Activated CD8-positive, alpha-beta memory T cell treated with anti-CD3 and anti-CD28 coated beads for 4 hours (primary cell): ENCODE measurements around the gene ESR2.

Experiments
- DNase-seq, 2 donors: peaks; one replicate each; pipeline ENCODE4 v3.0.0-alpha.2; 2020; ENCODE audit warnings: low read depth in 2 of 2

ESR2 gene

DNA sequence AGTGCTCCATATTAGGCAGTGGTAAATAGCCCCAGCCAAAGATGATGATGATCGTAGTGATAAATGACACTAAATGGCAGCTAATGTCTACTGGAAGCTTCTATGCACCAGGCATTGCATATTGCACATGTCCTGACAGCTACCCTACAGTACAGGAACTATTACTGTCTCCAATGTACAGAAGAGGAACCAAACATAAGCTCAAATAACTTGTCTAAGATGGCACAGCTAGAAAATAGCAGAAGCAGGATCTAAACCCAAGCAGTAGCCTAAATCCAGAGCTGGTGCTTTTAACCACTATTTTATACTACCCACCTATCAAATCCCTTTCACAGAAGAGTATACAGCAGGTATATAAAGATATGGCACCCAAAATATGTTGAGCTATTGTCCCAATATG is 28.9 kb downstream of the ESR2 start:
- no peak for DNase-seq

GRCh38 chr14:64260418-64260817 is 33.8 kb downstream of the ESR2 start:
- DNase-seq, result no peak

DNA sequence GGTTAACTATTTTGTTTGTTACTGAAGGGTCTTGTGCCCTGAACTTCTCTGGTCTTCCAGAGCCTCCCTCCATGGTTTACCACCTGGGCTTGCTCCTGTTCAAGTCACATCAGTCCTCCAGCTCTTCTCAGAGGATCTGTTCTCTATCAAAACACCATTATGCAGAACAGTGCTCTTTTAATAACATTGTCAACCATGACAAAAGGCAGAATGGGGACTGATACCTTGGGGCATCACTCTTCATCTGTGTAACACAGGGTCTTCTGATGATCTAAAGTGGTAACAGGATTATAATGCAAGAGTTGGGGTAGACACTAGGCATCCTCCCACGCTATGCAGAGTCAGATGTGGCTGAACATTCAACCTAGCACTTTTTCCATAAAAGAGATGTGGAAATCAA is 38.4 kb downstream of the ESR2 start:
- DNase-seq, result no peak

- no peak for DNase-seq
These were observed 40.5 kb downstream of the ESR2 start for GRCh38 chr14:64253672-64254071.

DNA sequence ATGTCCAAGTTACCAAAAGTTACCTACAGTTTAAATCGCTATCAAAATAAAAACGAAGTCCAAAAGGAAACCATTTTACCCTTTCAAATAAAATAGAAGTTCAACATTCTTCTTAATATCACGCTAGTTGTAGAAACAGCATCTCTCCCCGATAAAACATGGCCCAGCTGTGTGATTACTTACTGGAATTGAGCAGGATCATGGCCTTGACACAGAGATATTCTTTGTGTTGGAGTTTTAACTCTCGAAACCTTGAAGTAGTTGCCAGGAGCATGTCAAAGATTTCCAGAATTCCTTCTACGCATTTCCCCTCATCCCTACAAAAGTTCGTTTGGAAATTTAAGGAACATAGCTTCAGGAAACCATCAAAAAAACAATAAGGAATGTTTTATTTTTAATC is 44.8 kb downstream of the ESR2 start:
- DNase-seq, result no peak

DNA sequence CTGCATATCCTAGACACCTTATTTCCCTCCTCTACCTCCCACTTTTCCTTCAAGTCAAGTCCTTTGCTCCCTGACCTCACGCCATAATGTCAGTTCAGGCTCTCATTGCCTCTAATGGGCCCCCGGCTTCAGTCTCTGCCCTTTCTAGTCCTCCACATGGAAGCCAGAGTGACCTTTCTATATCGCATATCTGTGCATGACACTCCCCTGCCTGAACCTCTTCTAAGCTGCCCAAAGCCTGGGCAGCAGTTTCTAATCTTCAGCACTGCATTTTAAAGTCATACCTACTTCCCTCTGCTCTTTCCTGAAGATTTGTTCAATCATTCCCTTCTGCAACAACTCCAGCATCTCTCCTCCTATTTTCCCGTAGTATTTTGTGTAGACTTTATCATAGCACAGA is 45.5 kb downstream of the ESR2 start:
- no peak for DNase-seq

DNA sequence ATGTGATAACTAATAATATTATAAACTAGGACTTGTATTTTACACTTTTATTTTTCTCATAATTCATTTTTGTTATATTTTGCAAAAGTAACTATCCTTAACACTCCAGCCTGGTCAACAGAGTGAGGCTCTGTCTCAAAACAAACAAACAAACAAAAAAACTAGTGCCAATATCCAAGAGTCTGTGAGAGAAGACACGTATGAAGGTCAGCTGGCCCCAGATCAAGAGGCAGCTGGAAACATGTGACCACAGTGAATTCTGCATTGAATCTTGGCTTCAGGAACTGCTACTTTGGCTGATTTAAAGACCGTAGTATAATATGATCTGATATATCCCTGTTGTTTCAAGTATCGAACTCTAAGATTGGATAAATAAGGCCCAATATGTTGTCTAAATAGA is 47.0 kb downstream of the ESR2 start:
- DNase-seq, result no peak

GRCh38 chr14:64246688-64247087 is 47.5 kb downstream of the ESR2 start:
- no peak for DNase-seq

DNA sequence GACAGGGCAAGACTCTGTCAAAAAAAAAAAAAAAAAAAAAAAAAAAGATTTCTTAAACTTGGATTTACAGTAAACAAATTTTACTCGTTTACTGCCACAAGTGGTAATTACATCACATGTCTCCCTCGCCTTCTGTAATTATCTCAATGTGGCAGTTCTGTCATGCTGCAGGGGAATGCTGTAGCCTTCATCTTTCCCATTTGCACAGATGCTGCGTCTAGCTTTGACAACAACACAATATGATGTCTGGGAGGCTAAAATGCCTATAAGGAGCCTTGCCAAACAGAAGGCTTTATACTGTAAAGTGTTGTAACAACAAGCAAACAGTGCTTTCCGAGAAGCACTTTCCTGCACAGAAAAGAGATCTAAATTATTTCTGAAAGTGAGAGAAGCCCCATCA is 48.7 kb downstream of the ESR2 start:
- DNase-seq, result no peak

DNA sequence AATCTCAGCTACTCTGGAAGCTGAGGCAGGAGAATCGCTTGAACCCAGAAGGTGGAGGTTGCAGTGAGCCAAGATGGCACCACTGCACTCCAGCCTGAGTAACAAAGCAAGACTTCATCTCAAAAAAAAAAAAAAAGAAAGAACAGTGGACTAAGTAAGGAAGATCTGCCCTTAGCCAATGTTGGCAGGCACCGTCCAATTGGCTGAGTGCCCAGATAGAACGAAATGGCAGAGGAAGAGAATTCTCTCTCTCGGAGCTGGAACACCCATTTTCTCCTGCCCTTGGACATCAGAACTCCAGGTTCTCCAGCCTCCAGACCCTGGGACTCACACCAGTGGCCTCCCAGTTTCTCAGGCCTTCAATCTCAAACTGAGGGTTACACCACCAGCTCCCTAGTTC is 49.9 kb downstream of the ESR2 start:
- no peak for DNase-seq

DNA sequence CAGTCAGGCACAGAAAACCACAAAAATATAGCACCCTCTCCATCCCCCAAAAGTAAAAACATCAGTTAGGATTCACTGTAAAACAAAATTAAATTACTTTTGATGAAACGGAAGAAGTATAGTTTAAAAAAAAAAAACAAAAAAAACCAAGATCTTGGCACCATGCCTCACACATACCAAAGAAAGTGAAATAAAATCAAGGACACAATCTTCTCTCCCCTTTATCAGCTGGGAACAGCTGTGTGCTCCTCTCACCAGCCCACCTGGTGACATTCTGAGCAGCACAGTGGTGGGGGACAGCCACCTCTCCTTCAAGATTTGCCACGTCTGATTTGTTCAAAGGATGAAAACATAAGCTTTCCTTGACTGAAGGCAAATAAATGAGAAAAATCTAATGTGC is 55.5 kb downstream of the ESR2 start:
- no peak for DNase-seq

- DNase-seq, result no peak
These were observed 56.1 kb downstream of the ESR2 start for GRCh38 chr14:64238049-64238448.

- no peak for DNase-seq
These were observed 58.2 kb downstream of the ESR2 start for GRCh38 chr14:64235652-64236640.

DNA sequence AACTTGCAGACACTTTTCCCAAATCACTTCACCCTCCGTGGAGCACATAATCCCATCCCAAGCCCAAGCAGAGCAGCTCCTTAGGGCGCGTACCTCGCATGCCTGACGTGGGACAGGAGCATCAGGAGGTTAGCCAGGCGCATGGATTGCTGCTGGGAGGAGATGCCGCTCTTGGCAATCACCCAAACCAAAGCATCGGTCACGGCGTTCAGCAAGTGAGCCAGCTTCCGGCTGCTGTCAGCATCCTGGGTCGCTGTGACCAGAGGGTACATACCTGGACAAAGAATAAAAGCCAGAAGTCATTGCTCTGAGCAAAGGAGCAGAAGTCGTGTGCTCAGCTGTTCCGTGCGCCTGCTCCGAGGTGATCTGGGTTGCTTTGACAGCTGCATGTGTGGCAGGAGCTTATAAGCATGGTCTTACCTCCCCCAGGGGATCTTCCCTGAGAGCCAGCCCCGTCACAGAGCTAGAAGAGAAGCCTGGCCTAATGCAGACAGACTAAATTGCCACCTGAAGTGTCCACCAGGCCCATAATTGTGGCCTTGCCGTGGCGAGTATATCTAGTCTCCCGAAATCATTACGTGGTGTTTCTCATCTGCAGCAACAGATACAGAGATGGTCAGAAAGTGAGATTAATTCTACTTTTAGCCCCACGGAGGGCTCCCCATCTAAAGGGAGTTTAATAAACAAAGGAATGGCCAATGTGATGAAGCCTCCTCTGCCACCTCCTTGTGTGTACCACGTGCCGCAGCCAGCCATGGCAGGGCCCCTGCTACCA is 59.1 kb downstream of the ESR2 start:
- no peak for DNase-seq

DNA sequence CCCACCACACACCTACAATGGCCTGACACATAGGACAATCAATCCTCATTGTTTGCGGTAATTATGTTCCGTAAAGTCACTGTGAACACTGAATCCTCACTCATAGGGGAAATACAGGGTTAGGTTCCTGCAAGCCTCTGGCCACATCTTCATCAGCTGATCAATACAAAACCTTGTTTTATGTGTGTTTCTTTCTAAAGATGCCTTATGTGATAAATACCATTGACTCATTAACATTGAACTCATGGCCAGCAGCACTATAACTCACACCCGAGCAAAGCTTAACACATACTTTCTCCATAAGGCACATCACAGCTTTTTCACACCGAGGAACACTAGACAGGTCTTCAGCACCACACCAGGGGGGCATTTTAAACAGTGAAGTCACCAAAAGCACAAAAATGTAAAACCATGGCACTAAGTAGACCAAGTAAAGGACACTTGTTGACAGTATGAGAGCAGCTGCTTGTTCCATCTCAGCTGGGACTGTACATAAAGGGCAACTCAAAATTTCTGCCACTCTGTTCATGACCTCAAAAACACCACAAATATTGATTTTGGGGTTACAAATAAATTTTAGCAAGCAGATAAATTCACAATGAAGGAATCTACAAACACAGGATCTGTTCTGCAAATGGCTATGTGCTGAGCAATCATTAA is 60.5 kb downstream of the ESR2 start:
- no peak for DNase-seq

DNA sequence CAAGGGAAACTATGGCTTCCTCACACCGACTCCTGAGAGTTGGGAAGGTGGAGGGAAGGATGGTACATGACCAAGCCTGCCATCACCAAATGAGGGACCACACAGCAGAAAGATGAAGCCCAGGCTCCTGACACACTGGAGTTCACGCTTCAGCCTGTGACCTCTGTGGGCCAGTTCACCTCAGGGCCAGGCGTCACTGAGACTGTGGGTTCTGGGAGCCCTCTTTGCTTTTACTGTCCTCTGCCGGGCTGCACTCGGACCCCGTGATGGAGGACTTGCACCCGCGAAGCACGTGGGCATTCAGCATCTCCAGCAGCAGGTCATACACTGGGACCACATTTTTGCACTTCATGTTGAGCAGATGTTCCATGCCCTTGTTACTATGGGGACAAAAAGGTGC is 61.2 kb downstream of the ESR2 start:
- no peak for DNase-seq

DNA sequence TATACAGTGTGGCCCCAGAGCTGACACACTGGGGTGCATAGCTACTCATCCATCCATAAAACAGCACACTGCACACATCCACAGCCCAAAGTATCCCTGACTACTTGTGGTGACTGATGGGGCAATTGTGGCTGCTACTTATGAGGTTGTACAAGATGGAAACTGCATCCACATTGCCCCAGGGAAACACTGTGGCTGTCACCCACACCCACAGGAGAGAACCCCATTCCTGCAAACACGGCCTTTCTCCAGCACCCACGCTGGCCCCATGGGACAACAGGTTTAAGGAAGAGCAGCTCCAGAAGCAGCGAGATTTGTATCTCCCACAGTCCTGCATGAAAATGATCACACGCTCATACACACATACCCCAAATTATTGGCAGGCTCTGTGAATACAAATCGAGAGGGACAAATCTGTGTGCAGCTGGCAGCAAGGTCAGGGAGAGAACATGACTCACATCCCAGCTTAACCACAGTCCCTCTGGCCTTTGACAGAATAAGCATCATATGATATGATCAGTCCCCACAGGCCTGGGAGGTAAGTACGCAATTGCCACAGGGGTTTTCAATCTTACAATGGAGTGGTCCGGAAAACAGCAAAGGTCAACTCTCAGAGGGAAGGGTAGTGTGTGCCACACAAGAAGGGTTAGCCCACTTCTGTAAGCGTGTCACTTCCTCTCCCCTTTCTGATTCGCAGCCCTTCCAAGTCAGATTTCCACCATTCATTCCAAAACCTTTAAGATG is 61.9 kb downstream of the ESR2 start:
- no peak for DNase-seq

DNA sequence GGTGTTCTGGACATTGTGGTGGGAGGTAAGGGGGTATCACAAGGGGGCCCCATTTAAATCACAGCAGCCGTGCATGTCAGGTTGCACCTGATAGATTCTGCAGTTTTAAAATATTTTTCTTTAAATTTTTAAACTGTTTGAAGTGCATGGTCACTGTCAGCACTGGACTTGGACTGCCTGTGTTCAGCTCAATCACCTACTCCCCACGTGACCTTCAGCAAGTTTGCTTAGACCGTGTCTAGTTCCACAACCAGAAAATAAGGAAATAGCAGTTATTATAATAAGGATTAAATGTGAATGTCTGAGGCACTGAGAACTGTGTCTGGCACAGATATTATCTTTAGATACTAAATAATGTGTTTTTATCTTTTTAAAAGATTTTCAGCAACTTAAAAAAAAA is 64.7 kb downstream of the ESR2 start:
- DNase-seq, result no peak

- no peak for DNase-seq
These were observed 66.3 kb downstream of the ESR2 start for GRCh38 chr14:64227856-64228255.

DNA sequence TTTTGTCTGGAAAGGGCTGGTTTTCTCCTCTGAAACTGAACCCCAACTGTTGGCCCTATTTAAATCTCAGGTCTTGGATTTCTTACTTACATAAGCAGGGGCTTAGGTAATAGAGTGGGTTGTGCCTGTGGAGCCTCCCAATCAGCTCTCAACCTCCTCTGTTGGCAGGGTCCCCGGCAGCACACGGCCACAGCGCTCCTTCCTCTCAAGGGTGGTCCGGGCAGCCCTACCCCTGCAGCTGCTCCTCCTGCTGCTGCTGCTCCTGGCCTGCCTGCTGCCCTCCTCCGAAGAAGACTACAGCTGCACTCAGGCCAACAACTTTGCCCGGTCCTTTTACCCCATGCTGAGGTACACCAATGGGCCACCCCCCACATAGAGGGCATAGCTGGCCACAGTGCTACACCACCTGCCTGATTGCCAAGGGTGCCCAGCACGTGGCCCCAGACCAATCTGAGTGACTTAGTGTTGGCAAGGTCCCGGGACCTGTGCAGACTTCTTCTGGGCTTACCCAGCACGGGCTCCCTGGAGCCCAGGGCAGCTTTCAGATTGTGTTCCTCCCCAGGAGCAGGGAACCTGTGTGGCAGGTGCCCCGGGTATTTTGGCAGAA is 68.9 kb downstream of the ESR2 start:
- DNase-seq, result no peak

DNA sequence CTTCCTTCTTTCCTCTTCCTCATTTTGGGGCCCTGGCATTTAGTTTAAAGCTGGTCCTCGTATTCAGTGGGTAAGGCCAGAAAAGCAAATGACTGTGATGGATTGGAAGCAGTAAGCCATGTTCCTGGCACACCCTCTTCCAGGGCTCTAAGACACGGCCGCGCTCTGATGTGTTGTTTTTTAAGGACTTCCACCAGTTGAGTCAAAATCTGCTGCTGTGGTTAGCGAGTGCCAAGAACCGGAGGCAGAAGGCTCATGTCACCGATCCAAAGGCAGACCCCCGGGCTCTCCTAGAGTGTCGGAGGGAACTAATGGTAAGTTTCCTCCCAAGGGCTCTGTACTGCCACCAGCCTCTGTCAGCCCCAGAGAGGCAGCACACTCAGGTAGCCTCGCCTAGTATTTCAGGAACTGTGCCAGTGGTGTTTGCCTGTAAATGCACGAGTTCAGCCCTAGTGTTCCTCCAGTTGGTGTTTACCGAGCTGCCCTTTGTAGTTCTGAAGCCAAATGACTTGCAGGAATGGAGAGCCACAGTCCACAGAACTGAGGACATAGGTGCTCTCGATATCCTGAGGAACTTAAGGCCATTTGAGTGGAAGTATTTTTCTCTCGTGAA is 72.7 kb downstream of the ESR2 start:
- DNase-seq, result no peak
